GM12878 (cell line): ENCODE measurements around the gene TRABD2A. TPM values are rescaled to one million over a fixed set of nuclear protein-coding genes. Genes with fewer than 3 reads are reported as not detected.

ENCODE experiments used
- BCL11A ChIP-seq: IDR thresholded peaks from 2 replicates; pipeline ENCODE4 v1.6.1; 2011; ENCODE audit warnings: low read depth, low read length
- DPF2 ChIP-seq: fragments of 450-650 bp; IDR thresholded peaks from 2 replicates; pipeline ENCODE4 v1.6.1; 2017; ENCODE audit warnings: mild to moderate bottlenecking
- ESRRA ChIP-seq: IDR thresholded peaks from 2 replicates; pipeline ENCODE4 v1.6.1; 2012; ENCODE audit warnings: mild to moderate bottlenecking, low read length, improper control_type of control experiment
- ETV6 ChIP-seq, 2 experiments: fragments of 450-650 bp in 1 of 2; IDR thresholded peaks in 1 of 2; conservative IDR thresholded peaks in 1 of 2; 2 replicates each; pipeline ENCODE4 v1.6.1; 2014; ENCODE audit warnings: antibody characterized with exemption in 1 of 2, borderline replicate concordance in 1 of 2, low read depth in 1 of 2, mild to moderate bottlenecking in 1 of 2, moderate library complexity in 1 of 2
- IKZF1 ChIP-seq: fragments of 450-650 bp; conservative IDR thresholded peaks from 2 replicates; pipeline ENCODE4 v1.6.1; 2017; ENCODE audit warnings: antibody characterized with exemption, mild to moderate bottlenecking
- IKZF2 ChIP-seq, 2 experiments: fragments of 450-650 bp; IDR thresholded peaks; 2 replicates each; pipeline ENCODE4 v1.6.1; 2017; ENCODE audit warnings: mild to moderate bottlenecking in 2 of 2, moderate library complexity in 2 of 2
- IRF3 ChIP-seq: fragments of 450-650 bp; IDR thresholded peaks from 2 replicates; pipeline ENCODE4 v1.6.1; 2014; ENCODE audit warnings: mild to moderate bottlenecking
- MAX ChIP-seq: IDR thresholded peaks from 2 replicates; pipeline ENCODE4 v1.6.1; 2012; ENCODE audit warnings: low read depth, low read length, improper control_type of control experiment
- MTA2 ChIP-seq: fragments of 450-650 bp; IDR thresholded peaks from 2 replicates; pipeline ENCODE4 v1.6.1; 2016; ENCODE audit warnings: low read depth, mild to moderate bottlenecking, moderate library complexity
- NFIC ChIP-seq: IDR thresholded peaks from 2 replicates; pipeline ENCODE4 v1.6.1; 2012; ENCODE audit warnings: low read depth, mild to moderate bottlenecking, inconsistent platforms, low read length, moderate library complexity
- POLR2AphosphoS5 ChIP-seq: IDR thresholded peaks from 2 replicates; pipeline ENCODE4 v1.6.1; 2011; ENCODE audit warnings: mild to moderate bottlenecking, low read length, inconsistent platforms
- POU2F2 ChIP-seq: IDR thresholded peaks from 3 replicates; pipeline ENCODE4 v1.6.1; 2011; ENCODE audit warnings: low read depth, mild to moderate bottlenecking, low read length, borderline replicate concordance
- RBBP5 ChIP-seq: fragments of 200-600 bp; sonication (generic); conservative IDR thresholded peaks from 2 replicates; pipeline ENCODE4 v1.6.1; 2016
- RCOR1 ChIP-seq: conservative IDR thresholded peaks from 2 replicates; pipeline ENCODE4 v1.6.1; 2012; ENCODE audit warnings: low read depth, low read length, improper control_type of control experiment
- RELA ChIP-seq: fragments of 450-650 bp; IDR thresholded peaks from 2 replicates; pipeline ENCODE4 v1.8.0; 2014; ENCODE audit warnings: borderline replicate concordance; ENCODE audit not compliant: partially characterized antibody
- SPI1 ChIP-seq: IDR thresholded peaks from 2 replicates; pipeline ENCODE4 v1.6.1; 2011; ENCODE audit warnings: low read depth, mild to moderate bottlenecking, low read length, moderate library complexity, borderline replicate concordance; ENCODE audit not compliant: insufficient read depth
- SRF ChIP-seq, 2 experiments: IDR thresholded peaks; 2 replicates each; pipeline ENCODE4 v1.6.1; 2011; ENCODE audit warnings: low read depth in 2 of 2, low read length in 2 of 2, mild to moderate bottlenecking in 1 of 2, moderate library complexity in 1 of 2
- TCF3 ChIP-seq: IDR thresholded peaks from 2 replicates; pipeline ENCODE4 v1.6.1; 2012; ENCODE audit warnings: low read depth, mild to moderate bottlenecking, low read length, borderline replicate concordance; ENCODE audit not compliant: insufficient read depth
- YY1 ChIP-seq: IDR thresholded peaks from 2 replicates; pipeline ENCODE4 v1.6.1; 2011; ENCODE audit warnings: low read depth, mild to moderate bottlenecking, low read length
- ZNF384 ChIP-seq: IDR thresholded peaks from 2 replicates; pipeline ENCODE4 v1.6.1; 2012; ENCODE audit warnings: low read depth, mild to moderate bottlenecking, low read length, improper control_type of control experiment, borderline replicate concordance
- polyA plus RNA-seq, 11 experiments: library from polyadenylated mRNA; depleted of rRNA in 4 of 11; unstranded in 6 of 11; stranded (reverse) in 5 of 11; fragments of >200 nt; fragmentation: Nextera tagmentation in 4 of 11; fragmentation: Illumina TruSeq in 1 of 11; extraction: Ambion mirVana in 4 of 11; extraction: Trizol in 1 of 11; gene quantifications; 1 replicate in 1 of 11; 2 replicates in 10 of 11; pipeline versions ENCODE4 v1.2.1 to v1.2.3, GENCODE V29; 2011 to 2016; ENCODE audit warnings: inconsistent platforms in 2 of 11, missing spikeins in 2 of 11, low read depth in 1 of 11
- total RNA-seq, 4 experiments: library from RNA; depleted of rRNA in 3 of 4; stranded (reverse); fragments of >200 nt in 3 of 4; fragmentation: Illumina TruSeq in 1 of 4; extraction: Trizol in 1 of 4; gene quantifications; 2 replicates each; pipeline versions ENCODE4 v1.2.1 to v1.2.3, GENCODE V29; 2013 to 2021
- TF ChIP-seq, protein P1 (sequence below): fragments of 450-650 bp; IDR thresholded peaks from 2 replicates; pipeline ENCODE4 v1.6.1; 2017; ENCODE audit warnings: low read depth, mild to moderate bottlenecking, moderate library complexity
- TF ChIP-seq, protein P2 (sequence below): IDR thresholded peaks from 2 replicates; pipeline ENCODE4 v1.6.1; 2012; ENCODE audit warnings: low read length, inconsistent platforms
- TF ChIP-seq, protein P3 (sequence below): fragments of 150-350 bp; IDR thresholded peaks from 2 replicates; pipeline ENCODE4 v1.6.1; 2014; ENCODE audit warnings: mild to moderate bottlenecking, low read depth, low read length

The TRABD2A gene
- total and polyA plus RNA-seq, 10 of the 15 experiments (the other 5 are each of a cell fraction or from before 2014, with no cell fraction given), result 1.4 to 7.6 (median 4.1) TPM

- TF ChIP-seq BCL11A (0 out of 2 replicates have a peak, but pooled peaks have one; percentile 54), MTA2 (peak; percentile 60; the same call in 1 of the 2 replicates), ESRRA (no peak), YY1 (peak; percentile 36; the same call in 1 of the 2 replicates), DPF2 (peak; percentile 83; the same call in 1 of the 2 replicates), NFIC (0 out of 2 replicates have a peak, but pooled peaks have one; percentile 46), RELA (no peak), MAX (no peak), POLR2AphosphoS5 (no peak), POU2F2 (peak; percentile 16; the same call in 1 of the 3 replicates), SPI1 (peak; percentile 94), ZNF384 (no peak), RBBP5 (no peak), TCF3 (no peak), RCOR1 (no peak), IKZF1 (peak; percentile 87), IKZF2 (IDR thresholded peaks at IDR 0.05) (peak; percentile 69 to 76; a peak in 2 of 4 replicates), ETV6 (conservative IDR thresholded peaks at IDR 0.05 in 1 of 2, IDR thresholded peaks at IDR 0.05 in 1 of 2; ENCODE audit: borderline replicate concordance in 1 of 2, low read depth in 1 of 2) (peak in 1 of 2 experiments; percentile 81; a peak in 2 of 4 replicates), IRF3 (no peak), SRF (IDR thresholded peaks at IDR 0.05; ENCODE audit: low read depth in 2 of 2, low read length in 2 of 2) (no peak)
- TF ChIP-seq, protein P1, sequence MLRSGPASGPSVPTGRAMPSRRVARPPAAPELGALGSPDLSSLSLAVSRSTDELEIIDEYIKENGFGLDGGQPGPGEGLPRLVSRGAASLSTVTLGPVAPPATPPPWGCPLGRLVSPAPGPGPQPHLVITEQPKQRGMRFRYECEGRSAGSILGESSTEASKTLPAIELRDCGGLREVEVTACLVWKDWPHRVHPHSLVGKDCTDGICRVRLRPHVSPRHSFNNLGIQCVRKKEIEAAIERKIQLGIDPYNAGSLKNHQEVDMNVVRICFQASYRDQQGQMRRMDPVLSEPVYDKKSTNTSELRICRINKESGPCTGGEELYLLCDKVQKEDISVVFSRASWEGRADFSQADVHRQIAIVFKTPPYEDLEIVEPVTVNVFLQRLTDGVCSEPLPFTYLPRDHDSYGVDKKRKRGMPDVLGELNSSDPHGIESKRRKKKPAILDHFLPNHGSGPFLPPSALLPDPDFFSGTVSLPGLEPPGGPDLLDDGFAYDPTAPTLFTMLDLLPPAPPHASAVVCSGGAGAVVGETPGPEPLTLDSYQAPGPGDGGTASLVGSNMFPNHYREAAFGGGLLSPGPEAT, result peak; percentile 39; the same call in 1 of the 2 replicates
- TF ChIP-seq, protein P2, sequence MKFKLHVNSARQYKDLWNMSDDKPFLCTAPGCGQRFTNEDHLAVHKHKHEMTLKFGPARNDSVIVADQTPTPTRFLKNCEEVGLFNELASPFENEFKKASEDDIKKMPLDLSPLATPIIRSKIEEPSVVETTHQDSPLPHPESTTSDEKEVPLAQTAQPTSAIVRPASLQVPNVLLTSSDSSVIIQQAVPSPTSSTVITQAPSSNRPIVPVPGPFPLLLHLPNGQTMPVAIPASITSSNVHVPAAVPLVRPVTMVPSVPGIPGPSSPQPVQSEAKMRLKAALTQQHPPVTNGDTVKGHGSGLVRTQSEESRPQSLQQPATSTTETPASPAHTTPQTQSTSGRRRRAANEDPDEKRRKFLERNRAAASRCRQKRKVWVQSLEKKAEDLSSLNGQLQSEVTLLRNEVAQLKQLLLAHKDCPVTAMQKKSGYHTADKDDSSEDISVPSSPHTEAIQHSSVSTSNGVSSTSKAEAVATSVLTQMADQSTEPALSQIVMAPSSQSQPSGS, result peak; percentile 17; the same call in 1 of the 2 replicates
- TF ChIP-seq, protein P3, sequence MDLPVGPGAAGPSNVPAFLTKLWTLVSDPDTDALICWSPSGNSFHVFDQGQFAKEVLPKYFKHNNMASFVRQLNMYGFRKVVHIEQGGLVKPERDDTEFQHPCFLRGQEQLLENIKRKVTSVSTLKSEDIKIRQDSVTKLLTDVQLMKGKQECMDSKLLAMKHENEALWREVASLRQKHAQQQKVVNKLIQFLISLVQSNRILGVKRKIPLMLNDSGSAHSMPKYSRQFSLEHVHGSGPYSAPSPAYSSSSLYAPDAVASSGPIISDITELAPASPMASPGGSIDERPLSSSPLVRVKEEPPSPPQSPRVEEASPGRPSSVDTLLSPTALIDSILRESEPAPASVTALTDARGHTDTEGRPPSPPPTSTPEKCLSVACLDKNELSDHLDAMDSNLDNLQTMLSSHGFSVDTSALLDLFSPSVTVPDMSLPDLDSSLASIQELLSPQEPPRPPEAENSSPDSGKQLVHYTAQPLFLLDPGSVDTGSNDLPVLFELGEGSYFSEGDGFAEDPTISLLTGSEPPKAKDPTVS, result no peak
Observed at GRCh38 chr2:84888401-84889276, 7.8 kb upstream of the TRABD2A start (continued).
